ENCODE data around the gene GJA5. TPM values are rescaled to one million over a fixed set of nuclear protein-coding genes. Genes with fewer than 3 reads are reported as not detected.

Gene GJA5
- total RNA-seq, 1 experiment from 2014 or later = 0.39 TPM

- Histone ChIP-seq H2AFZ (ENCODE audit: low read length) (no peak overlapping the region), H2BK12ac (ENCODE audit: insufficient read length, low read depth, low read length) (no peak overlapping the region), H3K27me3 (ENCODE audit: insufficient read depth, low read length) (no peaks in the 10 kb centered on the region), H2BK5ac (ENCODE audit: insufficient read length, low read length) (no peak overlapping the region), H3K14ac (ENCODE audit: insufficient read depth, low read length) (no peak overlapping the region), H3T11ph (ENCODE audit: low read length) (no peak overlapping the region), H3K9me3 (ENCODE audit: control insufficient read depth, low read depth, low read length) (no peaks in the 10 kb centered on the region), H3K27ac (ENCODE audit: insufficient read length, low read depth, low read length) (no peak overlapping the region), H4K20me1 (ENCODE audit: control insufficient read depth, insufficient read depth, insufficient read length) (no peaks in the 10 kb centered on the region), H2BK120ac (ENCODE audit: low read depth, low read length, poor library complexity, severe bottlenecking) (no peak overlapping the region), H3K79me2 (ENCODE audit: insufficient read depth, low read length) (no peaks in the 10 kb centered on the region), H3K23ac (ENCODE audit: insufficient read length, low read depth, low read length) (no peak overlapping the region), H2AK5ac (ENCODE audit: insufficient read length, low read length) (no peak overlapping the region), H4K91ac (ENCODE audit: insufficient read length, low read depth, low read length) (no peak overlapping the region), H4K5ac (ENCODE audit: insufficient read length, low read depth, low read length) (no peak overlapping the region), H3K79me1 (ENCODE audit: insufficient read depth, low read depth, low read length, poor library complexity, severe bottlenecking) (no peaks in the 10 kb centered on the region), H4K8ac (replicated peaks; ENCODE audit: insufficient read length, low read depth, low read length) (no peak overlapping the region), H3K23me2 (ENCODE audit: insufficient read length, low read depth, low read length, poor library complexity, severe bottlenecking) (no peaks in the 10 kb centered on the region), H3K4me2 (ENCODE audit: insufficient read depth, insufficient read length, low read length) (no peak overlapping the region), H3K18ac (ENCODE audit: insufficient read length, low read depth, low read length) (no peak overlapping the region), H3K56ac (ENCODE audit: insufficient read length, low read depth, low read length) (no peak overlapping the region), H3K4ac (ENCODE audit: low read depth, low read length) (no peak overlapping the region), H2BK20ac (ENCODE audit: low read depth, low read length, poor library complexity, severe bottlenecking) (no peak overlapping the region), H3K9ac (ENCODE audit: extremely low read depth, insufficient read length, low read length) (no peak overlapping the region), H3K4me1 (ENCODE audit: insufficient read depth, low read length) (no peaks in the 10 kb centered on the region), H2BK15ac (ENCODE audit: low read depth, low read length) (no peak overlapping the region)
- Mint-ChIP-seq H3K36me3 (ENCODE audit: insufficient read depth in 1 of 3, low read depth in 3 of 3) (no peaks in the 10 kb centered on the region), H3K27ac (no peak overlapping the region), H3K4me1 (peaks cover 6 to 7% of the 10 kb centered on the region in 2 experiments), H3K27me3 (ENCODE audit: low read depth) (peaks cover 1% of the 10 kb centered on the region), H3K9me3 (no peaks in the 10 kb centered on the region), H3K4me3 (no peak overlapping the region)
- TF ChIP-seq, protein P1, sequence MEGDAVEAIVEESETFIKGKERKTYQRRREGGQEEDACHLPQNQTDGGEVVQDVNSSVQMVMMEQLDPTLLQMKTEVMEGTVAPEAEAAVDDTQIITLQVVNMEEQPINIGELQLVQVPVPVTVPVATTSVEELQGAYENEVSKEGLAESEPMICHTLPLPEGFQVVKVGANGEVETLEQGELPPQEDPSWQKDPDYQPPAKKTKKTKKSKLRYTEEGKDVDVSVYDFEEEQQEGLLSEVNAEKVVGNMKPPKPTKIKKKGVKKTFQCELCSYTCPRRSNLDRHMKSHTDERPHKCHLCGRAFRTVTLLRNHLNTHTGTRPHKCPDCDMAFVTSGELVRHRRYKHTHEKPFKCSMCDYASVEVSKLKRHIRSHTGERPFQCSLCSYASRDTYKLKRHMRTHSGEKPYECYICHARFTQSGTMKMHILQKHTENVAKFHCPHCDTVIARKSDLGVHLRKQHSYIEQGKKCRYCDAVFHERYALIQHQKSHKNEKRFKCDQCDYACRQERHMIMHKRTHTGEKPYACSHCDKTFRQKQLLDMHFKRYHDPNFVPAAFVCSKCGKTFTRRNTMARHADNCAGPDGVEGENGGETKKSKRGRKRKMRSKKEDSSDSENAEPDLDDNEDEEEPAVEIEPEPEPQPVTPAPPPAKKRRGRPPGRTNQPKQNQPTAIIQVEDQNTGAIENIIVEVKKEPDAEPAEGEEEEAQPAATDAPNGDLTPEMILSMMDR (conservative IDR thresholded peaks at IDR 0.05) = no peak
- no CpG with 5 or more reads among the region's 5 CpGs for WGBS (ENCODE audit: extremely low coverage, insufficient read length, low lambda C conversion rate)
- DNase-seq = no peak
Measured at GRCh38 chr1:147751346-147751745, 9.1 kb downstream of the GJA5 start.
